Measurements from ENCODE around the gene TNRC6B.

DNA sequence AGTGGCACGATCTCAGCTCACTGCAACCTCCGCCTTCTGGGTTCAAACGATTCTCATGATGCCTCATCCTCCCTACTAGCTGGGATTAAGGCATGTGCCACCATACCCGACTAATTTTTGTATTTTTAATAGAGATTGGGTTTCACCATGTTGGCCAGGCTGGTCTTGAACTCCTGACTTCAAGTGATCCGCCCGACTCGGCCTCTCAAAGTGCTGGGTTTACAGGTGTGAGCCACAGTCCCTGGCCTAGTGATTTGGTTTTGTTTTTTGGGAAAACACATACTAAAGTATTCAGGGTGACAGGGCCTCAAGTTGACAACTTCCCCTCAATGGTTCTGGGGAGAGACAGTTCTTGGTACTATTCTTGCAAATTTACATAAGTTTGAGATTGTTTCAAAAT, 22.1 kb downstream of the TNRC6B start:
- TF ChIP-seq CTCF (conservative IDR thresholded peaks at IDR 0.05; ENCODE audit: low read depth, low read length) (no peak), EZH2 (IDR thresholded peaks at IDR 0.05; ENCODE audit: borderline replicate concordance, low read depth, low read length, poor library complexity, severe bottlenecking) (no peak)
